ENCODE measurements around the gene DCHS2. TPM values are rescaled to one million over a fixed set of nuclear protein-coding genes. Genes with fewer than 3 reads are reported as not detected.

The DCHS2 gene
- total and polyA plus RNA-seq, 2 of the 8 experiments (the other 6 are each of a cell fraction or from before 2014, with no cell fraction given): 0.54 to 2.6 TPM

GRCh38 chr4:154435895-154436294 lies 55.7 kb downstream of the DCHS2 start:
- Histone ChIP-seq H4K8ac (ENCODE audit: extremely low read depth, insufficient read depth, low read length) (no peak overlapping the region), H3K27me3 (replicated peaks in 1 of 4; ENCODE audit: control insufficient read depth in 3 of 4, extremely low read depth in 1 of 4, insufficient read depth in 3 of 4, low read length in 3 of 4) (no peaks in the 10 kb centered on the region), H2BK20ac (ENCODE audit: low read length) (no peak overlapping the region), H2BK15ac (ENCODE audit: low read length) (no peak overlapping the region), H3K14ac (ENCODE audit: insufficient read length) (no peak overlapping the region), H3K23me2 (ENCODE audit: low read depth, low read length) (no peaks in the 10 kb centered on the region), H3K27ac (ENCODE audit: low read depth, low read length) (no peak overlapping the region), H3K36me3 (ENCODE audit: control insufficient read depth in 2 of 4, insufficient read depth in 4 of 4, low read length in 3 of 4) (no peaks in the 10 kb centered on the region), H3K79me2 (ENCODE audit: control insufficient read depth in 1 of 2, insufficient read depth in 2 of 2, low read length in 2 of 2) (no peaks in the 10 kb centered on the region), H4K20me1 (replicated peaks in 1 of 2; ENCODE audit: control insufficient read depth in 1 of 2, insufficient read depth in 2 of 2, low read length in 2 of 2) (no peaks in the 10 kb centered on the region), H3K4me3 (ENCODE audit: extremely low read depth in 1 of 4, insufficient read depth in 2 of 4, low read depth in 3 of 4, low read length in 4 of 4) (no peak overlapping the region), H2AK5ac (ENCODE audit: low read depth, low read length) (no peak overlapping the region), H3K9ac (replicated peaks in 1 of 4; ENCODE audit: extremely low read depth in 1 of 4, low read depth in 3 of 4, low read length in 3 of 4) (no peak overlapping the region), H4K91ac (replicated peaks; ENCODE audit: insufficient read length, low read length) (no peak overlapping the region), H3K4ac (replicated peaks; ENCODE audit: insufficient read length, low read depth, low read length) (no peak overlapping the region), H3K56ac (replicated peaks; ENCODE audit: insufficient read length, low read depth, low read length) (no peak overlapping the region), H3K4me1 (replicated peaks in 1 of 4; ENCODE audit: control insufficient read depth in 3 of 4, insufficient read depth in 4 of 4, low read length in 3 of 4) (no peaks in the 10 kb centered on the region), H3K4me2 (ENCODE audit: insufficient read depth in 1 of 2, low read depth in 2 of 2, low read length in 2 of 2) (no peak overlapping the region), H3K23ac (ENCODE audit: insufficient read length) (no peak overlapping the region), H2AFZ (ENCODE audit: low read length) (no peak overlapping the region), H3K79me1 (ENCODE audit: low read depth, low read length) (no peaks in the 10 kb centered on the region), H3K9me3 (ENCODE audit: insufficient read depth in 2 of 2, low read depth in 1 of 2, low read length in 1 of 2) (no peaks in the 10 kb centered on the region), H2BK5ac (ENCODE audit: low read depth, low read length) (no peak overlapping the region), H2BK120ac (replicated peaks; ENCODE audit: low read depth, low read length) (no peak overlapping the region), H4K5ac (ENCODE audit: insufficient read length, low read depth, low read length) (no peak overlapping the region), H3K18ac (ENCODE audit: extremely low read depth, low read length) (no peak overlapping the region), H2BK12ac (ENCODE audit: low read depth, low read length) (no peak overlapping the region)
- no peak for DNase-seq (ENCODE audit: low read depth in 1 of 2, low spot score in 2 of 2)
- ChIA-PET CTCF (ENCODE audit: partially characterized antibody) (interaction anchor here (0.6 to 1.3 kb wide), 4 partner anchors 9 to 182 kb away, joined by 3 read pairs; no protein-coding TSS in a partner anchor), POLR2A (ENCODE audit: partially characterized antibody) (interaction anchor here (0.9 kb wide), 1 partner anchor 16 kb away, joined by 3 read pairs; no protein-coding TSS in a partner anchor)
- no peak for FAIRE-seq
- WGBS, 2 experiments (ENCODE audit: extremely low coverage in 1 of 2, insufficient coverage in 1 of 2, insufficient read length in 1 of 2, insufficient replicate concordance in 2 of 2, low coverage in 1 of 2, low lambda C conversion rate in 2 of 2, missing lambda C conversion rate in 1 of 2): 92% methylated on average over 1 of the region's 1 CpG; no CpG with 5 or more reads in 1 of the 2 experiments
- no peak for TF ChIP-seq CEBPB (IDR thresholded peaks at IDR 0.05; ENCODE audit: low read depth, low read length)

All from H1 (cell line).